B cell (primary cell): ENCODE data around the gene PILRB.

ENCODE experiments used
- CTCF ChIP-seq: fragments of 200-600 bp; IDR thresholded peaks from one replicate; pipeline ENCODE4 v1.8.0; 2022; ENCODE audit warnings: antibody characterized with exemption, mild to moderate bottlenecking
- EZH2 ChIP-seq: IDR thresholded peaks from 2 replicates; pipeline ENCODE4 v1.6.1; 2012; ENCODE audit warnings: borderline replicate concordance, low read depth, mild to moderate bottlenecking, moderate library complexity, low read length; ENCODE audit not compliant: insufficient read depth, poor library complexity, severe bottlenecking

GRCh38 chr7:100351657-100352058 lies 6.3 kb upstream of the PILRB start:
- TF ChIP-seq CTCF (no peak), EZH2 (no peak)
